Inflammatory macrophage treated with lipopolysaccharide for 4 hours (primary cell): Measurements from ENCODE around the gene GLT1D1.

Experiments used
- DNase-seq: peaks from one replicate; pipeline ENCODE4 v3.0.0-alpha.2; 2020

The GLT1D1 gene

GRCh38 chr12:129009833-129010622 is 156.8 kb downstream of the GLT1D1 start:
- DNase-seq, result no peak

DNA sequence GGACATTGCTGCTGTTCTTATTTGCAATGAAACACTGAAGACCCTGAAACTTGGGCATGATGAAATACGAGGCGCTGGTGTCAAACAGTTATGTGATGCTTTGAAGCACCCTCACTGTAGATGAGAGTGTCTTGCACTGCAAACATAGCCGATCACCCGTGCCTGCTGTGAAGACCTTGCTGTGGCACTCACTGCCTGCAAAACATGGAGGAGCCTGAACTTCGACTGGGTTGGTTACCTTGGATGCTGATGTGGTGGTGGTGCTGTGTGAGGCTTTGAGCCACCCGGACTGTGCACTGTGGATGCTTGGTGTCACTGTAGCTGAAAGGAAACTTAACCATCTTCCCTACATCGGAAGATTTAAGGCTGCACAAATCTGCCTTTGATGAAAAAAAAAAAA is 162.9 kb downstream of the GLT1D1 start:
- no peak for DNase-seq

DNA sequence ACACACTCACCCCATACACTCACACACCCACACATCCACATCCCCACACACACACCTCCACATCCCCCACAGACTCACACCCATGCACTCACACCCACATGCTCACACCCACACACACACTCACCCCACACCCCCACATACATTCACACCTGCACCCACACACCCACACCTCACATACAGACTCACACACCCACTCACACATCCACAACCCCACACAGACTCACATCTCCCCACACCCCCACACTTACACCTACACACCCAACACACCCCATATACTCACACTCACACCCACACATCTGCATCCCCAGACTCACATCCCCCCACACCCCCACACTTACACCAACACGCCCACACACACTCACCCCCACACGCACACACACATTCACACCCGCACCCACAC is 171.8 kb downstream of the GLT1D1 start:
- DNase-seq, result no peak

GRCh38 chr12:129028844-129029243 is 175.6 kb downstream of the GLT1D1 start:
- no peak for DNase-seq
